GM18520 (cell line): ENCODE data around the gene UBE2D3.
"Not testable (repeated sequence)": the region's sequence is repeated elsewhere in the genome, so short reads cannot be mapped to it uniquely, and the experiment has no call there.

Source experiments
- ATAC-seq: cut with Tn5 transposase; IDR thresholded peaks from one replicate; pipeline ENCODE4 v1.9.1; 2021; ENCODE audit not compliant: unreplicated experiment

UBE2D3 gene

GRCh38 chr4:102832105-102832504 lies 4.8 kb upstream of the UBE2D3 start:
- no peak for ATAC-seq

DNA sequence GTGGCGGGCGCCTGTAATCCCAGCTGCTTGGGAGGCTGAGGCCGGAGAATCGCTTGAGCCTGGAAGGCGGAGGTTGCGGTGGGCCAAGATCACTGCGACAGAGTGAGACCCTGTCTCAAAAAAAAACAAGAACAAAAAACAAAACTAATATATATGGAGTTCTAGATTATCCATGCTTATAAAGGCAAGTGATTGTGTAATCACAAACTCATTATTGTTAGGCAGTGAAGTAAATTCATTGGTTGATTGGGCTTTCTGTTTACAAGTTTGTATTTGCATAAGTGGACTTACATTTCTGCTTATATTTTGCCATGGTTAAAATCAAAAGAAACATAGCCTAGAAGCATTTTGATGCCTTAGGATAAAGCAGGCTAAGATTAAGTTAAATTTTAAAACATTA lies 2.5 kb upstream of the UBE2D3 start:
- ATAC-seq = no peak

DNA sequence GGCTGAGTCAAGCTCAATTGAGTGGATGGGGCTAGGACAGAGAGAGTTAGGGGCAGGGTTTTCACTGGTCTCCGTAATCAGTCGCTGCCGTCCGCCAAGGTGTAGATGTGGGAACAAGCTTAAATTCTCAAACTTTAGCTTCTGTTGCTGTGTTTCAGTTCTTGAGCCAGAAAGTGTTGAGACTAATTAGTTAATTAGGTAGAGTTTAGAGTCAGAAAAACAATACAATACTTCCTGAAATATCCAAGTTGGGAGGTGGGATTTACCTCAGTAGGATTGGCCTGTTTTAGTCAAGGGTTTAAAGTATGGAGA lies 1.1 kb upstream of the UBE2D3 start:
- ATAC-seq = no peak

GRCh38 chr4:102827674-102828496 lies 534 bp upstream of the UBE2D3 start:
- peak; percentile 78 for ATAC-seq

DNA sequence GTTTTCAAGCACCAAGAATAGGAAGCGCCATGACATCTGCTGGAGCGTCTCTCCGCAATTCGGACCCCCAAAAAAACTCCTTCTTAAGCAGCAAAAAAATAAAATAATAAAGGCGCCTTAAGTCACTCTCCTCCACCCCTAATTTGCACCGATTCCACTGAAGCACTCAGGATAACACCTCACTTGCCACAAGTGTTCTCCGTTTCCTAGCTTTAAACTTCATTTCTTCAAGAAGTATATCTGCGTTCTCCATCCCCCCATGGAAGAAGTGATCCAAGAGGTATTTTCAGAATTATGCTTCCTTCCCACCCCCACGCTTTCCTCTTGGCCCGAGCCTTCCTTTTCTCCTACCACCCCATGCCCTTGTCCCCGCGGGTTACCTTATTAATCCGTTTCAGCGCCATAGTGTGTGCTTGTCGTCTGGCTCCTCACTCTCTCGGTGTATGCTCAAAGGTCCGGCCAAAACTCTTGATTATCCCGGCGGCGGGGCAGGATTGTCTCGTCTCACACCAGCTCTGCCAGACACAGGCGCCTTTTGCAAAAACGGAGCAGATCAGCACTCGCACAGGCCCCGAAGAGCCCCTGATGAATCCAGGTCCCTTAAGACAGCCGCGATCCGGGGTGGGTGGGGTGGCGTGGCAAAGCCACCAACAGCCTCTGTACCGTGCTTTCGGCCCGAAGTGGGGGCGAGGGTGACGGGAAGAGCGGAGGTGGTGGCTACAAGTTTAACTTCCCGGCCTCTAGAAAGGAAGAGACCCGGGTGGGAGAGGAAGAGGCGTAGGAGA lies 1.1 kb downstream of the UBE2D3 start:
- ATAC-seq = no peak

- ATAC-seq = no peak
Measured at GRCh38 chr4:102825261-102826091, 1.9 kb downstream of the UBE2D3 start.

DNA sequence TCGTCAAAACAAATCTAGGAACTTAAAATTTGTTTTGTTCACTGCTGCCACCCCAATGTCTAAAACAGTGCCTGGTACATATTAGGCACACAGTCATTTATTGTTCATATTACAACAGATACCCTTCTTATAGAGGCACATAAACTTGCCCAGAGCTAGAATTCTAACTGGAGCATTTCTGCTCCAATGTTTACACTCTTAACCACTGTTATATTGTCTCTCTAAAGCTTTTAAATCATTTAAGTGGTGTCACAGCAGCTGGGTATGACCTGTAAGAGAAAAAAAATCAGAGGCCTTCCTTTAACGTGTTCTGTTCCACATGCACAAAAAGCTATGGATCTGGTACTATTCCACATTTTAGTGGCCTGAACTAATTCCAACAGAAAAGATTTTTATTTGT lies 3.0 kb downstream of the UBE2D3 start:
- no peak for ATAC-seq

GRCh38 chr4:102823897-102824296 lies 3.5 kb downstream of the UBE2D3 start:
- ATAC-seq = no peak

GRCh38 chr4:102823464-102823863 lies 3.9 kb downstream of the UBE2D3 start:
- ATAC-seq = no peak

DNA sequence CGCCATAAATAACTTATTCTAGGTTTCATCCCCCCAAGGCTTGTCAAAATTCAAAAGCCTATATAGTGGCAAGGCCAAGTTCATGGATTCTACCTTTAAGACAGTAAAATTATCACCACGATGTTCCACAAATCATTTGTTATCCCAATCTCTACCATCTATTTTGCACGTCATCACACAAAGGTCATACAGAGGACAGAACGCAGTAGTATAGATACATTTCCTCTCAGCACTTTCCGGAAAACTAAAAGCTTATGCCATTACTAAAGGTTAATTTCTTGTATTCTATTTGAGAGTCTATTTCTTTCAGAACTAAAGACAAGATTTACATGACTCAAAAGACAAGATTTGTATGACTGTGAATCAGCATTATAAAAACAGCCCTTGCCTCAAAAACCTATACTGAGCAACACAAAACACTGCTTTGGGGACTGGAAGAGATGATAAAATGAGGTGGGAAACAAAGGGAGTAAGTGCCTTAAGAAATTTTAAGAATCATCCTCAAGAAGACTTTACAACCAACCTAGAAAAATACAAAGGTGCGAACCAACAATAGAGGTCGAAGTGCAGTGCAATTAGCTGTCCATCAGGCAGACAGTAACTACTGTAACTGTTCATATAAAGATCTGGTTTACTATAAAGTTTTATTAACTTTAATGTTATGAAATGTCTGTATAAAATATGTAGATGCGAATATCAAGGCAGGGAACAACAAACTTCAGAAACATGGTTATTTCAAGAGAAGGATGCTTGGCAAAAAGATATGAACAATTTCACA lies 7.6 kb downstream of the UBE2D3 start:
- ATAC-seq = no peak

GRCh38 chr4:102819100-102819499 lies 8.3 kb downstream of the UBE2D3 start:
- ATAC-seq = not testable (repeated sequence)

DNA sequence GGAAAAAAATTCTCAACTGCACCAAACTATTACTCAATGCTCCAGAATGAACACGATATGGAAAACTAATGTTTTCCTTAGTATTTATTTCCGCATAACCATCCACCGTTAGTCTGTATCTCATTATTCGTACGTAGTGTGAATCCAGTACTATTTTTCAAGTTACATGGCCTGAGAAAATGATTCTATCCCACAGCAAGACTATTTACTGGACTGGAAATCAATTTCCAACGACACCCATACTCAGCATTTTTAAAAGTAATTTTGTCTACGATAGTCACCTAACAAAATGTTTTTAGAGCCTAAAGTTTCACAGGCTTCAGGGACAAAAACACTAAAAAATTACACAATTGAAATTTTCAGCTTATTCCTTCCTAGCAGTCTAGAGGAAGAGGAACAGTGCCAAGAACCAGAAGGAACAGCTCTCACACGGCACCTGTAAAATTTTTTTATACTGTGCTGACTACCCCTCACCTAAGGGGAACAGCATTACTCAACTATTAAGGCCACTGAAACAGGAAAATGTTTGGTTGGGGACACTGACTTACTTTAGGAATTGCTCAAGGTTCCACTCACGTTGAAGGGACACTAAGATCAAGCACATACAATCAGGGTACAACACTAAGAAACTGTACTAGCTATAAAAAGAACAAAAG lies 9.6 kb downstream of the UBE2D3 start:
- ATAC-seq = no peak

DNA sequence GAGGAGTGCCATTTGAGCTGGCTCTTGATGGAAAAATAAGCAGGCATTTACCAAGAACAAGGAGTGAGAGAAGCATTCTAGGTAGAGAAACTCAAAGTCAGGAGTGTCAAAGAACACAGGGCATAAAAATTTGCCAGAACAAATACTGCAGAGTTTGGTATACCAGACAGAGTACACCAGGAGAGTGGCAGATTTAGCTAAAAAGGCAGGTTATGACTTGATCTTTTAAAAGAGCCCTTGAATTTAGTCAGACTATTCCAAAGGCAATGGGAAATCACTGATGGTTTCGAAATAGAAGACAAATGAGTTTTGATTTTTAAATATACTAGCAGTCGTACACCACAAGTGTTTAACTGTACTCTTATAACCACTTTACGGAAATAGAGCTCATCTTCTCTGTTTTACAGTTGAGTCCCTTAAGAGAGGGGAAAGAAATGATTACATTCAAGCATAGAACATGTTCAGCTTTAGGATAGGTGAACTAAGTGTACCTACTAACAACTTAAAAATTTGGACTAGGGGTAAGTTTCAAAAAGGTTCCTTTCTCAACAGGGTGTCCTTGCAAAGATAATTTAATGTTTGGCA lies 10.2 kb downstream of the UBE2D3 start:
- ATAC-seq = no peak

DNA sequence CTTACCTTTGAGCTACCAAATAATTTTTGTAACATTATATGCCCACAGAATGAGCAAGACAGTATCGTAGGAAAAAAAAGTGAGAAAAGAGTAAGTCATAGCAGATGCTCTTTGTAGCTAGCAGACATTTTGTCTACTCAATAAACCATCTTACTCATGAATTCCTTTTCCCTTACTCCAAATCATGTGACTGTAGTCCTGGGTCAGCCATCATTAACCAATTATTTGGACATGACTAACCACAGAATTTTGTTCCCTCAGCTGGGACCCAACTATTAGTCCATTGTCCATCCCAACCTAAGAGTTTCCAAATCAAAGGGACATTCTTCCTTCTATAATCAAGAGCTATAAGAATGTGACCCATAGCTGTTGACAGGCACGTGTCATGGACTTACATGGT lies 11.4 kb downstream of the UBE2D3 start:
- no peak for ATAC-seq

- no peak for ATAC-seq
Measured at GRCh38 chr4:102809691-102810090, 17.7 kb downstream of the UBE2D3 start.

DNA sequence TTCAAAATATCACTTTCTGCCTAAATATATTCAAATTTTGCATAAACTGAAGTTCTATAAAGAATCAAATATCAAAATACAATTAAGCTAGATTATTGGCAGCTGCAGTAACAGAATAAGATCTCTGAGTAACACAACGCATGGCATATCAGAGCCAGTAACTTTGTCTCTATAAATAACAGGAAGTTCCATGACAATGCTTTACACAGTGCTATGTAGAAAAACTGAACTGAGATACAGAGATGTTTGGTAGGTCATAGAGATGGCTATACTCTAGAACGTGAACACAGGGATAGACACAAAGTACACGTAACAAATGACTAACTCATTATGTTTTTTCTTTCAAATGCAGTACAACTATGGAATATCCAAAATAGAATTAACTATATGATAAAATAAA lies 18.2 kb downstream of the UBE2D3 start:
- ATAC-seq = no peak

- no peak for ATAC-seq
Measured at GRCh38 chr4:102808009-102808408, 19.3 kb downstream of the UBE2D3 start.

- ATAC-seq = no peak
Measured at GRCh38 chr4:102807345-102807744, 20.0 kb downstream of the UBE2D3 start.

DNA sequence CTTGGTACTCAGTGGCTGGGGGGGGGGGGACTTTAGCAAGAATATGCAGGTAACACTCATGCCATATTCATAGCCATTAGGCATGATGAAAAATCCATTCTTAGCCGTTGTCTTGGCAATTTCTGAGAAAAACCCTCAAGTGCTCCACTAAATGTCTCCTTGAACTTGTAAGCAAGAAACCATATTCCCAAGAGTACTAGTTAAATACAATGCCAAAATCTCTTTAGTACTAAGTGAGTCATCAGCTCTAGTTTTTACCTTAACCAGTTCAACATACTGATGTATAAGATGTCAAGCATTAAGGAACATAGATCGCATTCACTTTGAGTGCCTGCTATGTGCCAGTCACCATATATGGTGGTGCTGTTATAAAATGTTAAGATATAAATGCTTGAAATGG lies 27.5 kb downstream of the UBE2D3 start:
- ATAC-seq = no peak

GRCh38 chr4:102794999-102795398 lies 32.4 kb downstream of the UBE2D3 start:
- no peak for ATAC-seq
